ENCODE results near the gene SYNDIG1. TPM values are rescaled to one million over a fixed set of nuclear protein-coding genes. Genes with fewer than 3 reads are reported as not detected.

SYNDIG1 gene
- total RNA-seq, 4 donors from 2014 or later = 0.20 to 1.3 (median 0.66) TPM; not detected in 1

- no peak for TF ChIP-seq POLR2A (IDR thresholded peaks at IDR 0.05)
- no peak for TF ChIP-seq CTCF (IDR thresholded peaks at IDR 0.05 in 4 of 5, conservative IDR thresholded peaks at IDR 0.05 in 1 of 5)
- Histone ChIP-seq H3K36me3 (no peaks in the 10 kb centered on the region), H3K4me1 (no peaks in the 10 kb centered on the region), H3K4me3 (no peak overlapping the region), H3K27me3 (no peaks in the 10 kb centered on the region), H3K27ac (no peak overlapping the region), H3K9me3 (no peaks in the 10 kb centered on the region)
- in situ Hi-C loops (cut with MboI; ENCODE audit: low sequenced_read_pairs in 4 of 4) = loop anchor here in 1 of 4 donors (25.0 kb wide), 1 partner anchor 99 kb away; no protein-coding TSS in a partner anchor
- intact Hi-C loops (cut with DNase I; ENCODE audit: low total_unique reads) = no loop called here
- ATAC-seq (no peak), DNase-seq (no peak)
Observed at GRCh38 chr20:24485981-24486380, 16.6 kb downstream of the SYNDIG1 start.

GRCh38 chr20:24487240-24487639, 17.8 kb downstream of the SYNDIG1 start:
- Histone ChIP-seq H3K4me3 (no peak overlapping the region), H3K9me3 (no peaks in the 10 kb centered on the region), H3K4me1 (no peaks in the 10 kb centered on the region), H3K36me3 (no peaks in the 10 kb centered on the region), H3K27ac (no peak overlapping the region), H3K27me3 (no peaks in the 10 kb centered on the region)
- in situ Hi-C loops (cut with MboI; ENCODE audit: low sequenced_read_pairs in 4 of 4) (loop anchor here in 1 of 4 donors (25.0 kb wide), 1 partner anchor 100 kb away; no protein-coding TSS in a partner anchor), intact Hi-C loops (cut with DNase I; ENCODE audit: low total_unique reads) (no loop called here)
- DNase-seq (no peak), ATAC-seq (no peak)
- TF ChIP-seq CTCF (IDR thresholded peaks at IDR 0.05 in 4 of 5, conservative IDR thresholded peaks at IDR 0.05 in 1 of 5) = no peak

- intact Hi-C loops (cut with DNase I; ENCODE audit: low total_unique reads) = no loop called here
- in situ Hi-C loops (cut with MboI; ENCODE audit: low sequenced_read_pairs in 4 of 4) = loop anchor here in 1 of 4 donors (25.0 kb wide), 1 partner anchor 100 kb away; no protein-coding TSS in a partner anchor
- DNase-seq = no peak
Observed at GRCh38 chr20:24487648-24488047, 18.2 kb downstream of the SYNDIG1 start.

GRCh38 chr20:24488064-24488799, 18.8 kb downstream of the SYNDIG1 start:
- intact Hi-C loops (cut with DNase I; ENCODE audit: low total_unique reads) (no loop called here), in situ Hi-C loops (cut with MboI; ENCODE audit: low sequenced_read_pairs in 4 of 4) (loop anchor here in 1 of 4 donors (25.0 kb wide), 1 partner anchor 101 kb away; no protein-coding TSS in a partner anchor)
- Histone ChIP-seq H3K4me1 (no peaks in the 10 kb centered on the region), H3K9me3 (no peaks in the 10 kb centered on the region), H3K36me3 (no peaks in the 10 kb centered on the region), H3K27ac (no peak overlapping the region), H3K4me3 (no peak overlapping the region), H3K27me3 (no peaks in the 10 kb centered on the region)
- TF ChIP-seq CTCF (IDR thresholded peaks at IDR 0.05 in 4 of 5, conservative IDR thresholded peaks at IDR 0.05 in 1 of 5) (no peak), POLR2A (IDR thresholded peaks at IDR 0.05) (no peak)
- no peak for ATAC-seq
- no peak for DNase-seq

More at GRCh38 chr20:24487648-24488047, 18.2 kb downstream of the SYNDIG1 start:
- Histone ChIP-seq H3K9me3 (no peaks in the 10 kb centered on the region), H3K4me1 (no peaks in the 10 kb centered on the region), H3K4me3 (no peak overlapping the region), H3K36me3 (no peaks in the 10 kb centered on the region), H3K27me3 (no peaks in the 10 kb centered on the region), H3K27ac (no peak overlapping the region)
- TF ChIP-seq CTCF (IDR thresholded peaks at IDR 0.05 in 4 of 5, conservative IDR thresholded peaks at IDR 0.05 in 1 of 5) = no peak
- TF ChIP-seq POLR2A (IDR thresholded peaks at IDR 0.05) = no peak
- ATAC-seq = no peak

Data from gastrocnemius medialis (tissue), 4 donors.